ENCODE results near the gene MEA1.

DNA sequence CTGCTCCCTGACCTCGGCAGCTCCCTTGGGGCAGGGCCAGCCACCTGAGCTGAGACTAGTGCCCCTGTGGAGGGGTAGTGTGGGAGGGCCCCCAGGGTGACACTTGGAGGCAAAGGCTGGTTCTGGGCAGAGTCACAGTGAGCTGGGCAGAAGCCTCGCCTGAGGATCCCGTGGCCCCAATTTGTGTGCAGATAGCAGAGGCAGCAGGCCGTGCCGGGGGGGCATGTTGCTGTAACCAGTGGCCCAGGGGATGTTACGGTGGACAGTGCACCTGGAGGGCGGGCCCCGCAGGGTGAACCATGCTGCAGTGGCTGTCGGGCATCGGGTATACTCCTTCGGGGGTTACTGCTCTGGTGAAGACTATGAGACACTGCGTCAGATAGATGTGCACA lies 3.2 kb upstream of the MEA1 start:
- TF ChIP-seq, protein P1, sequence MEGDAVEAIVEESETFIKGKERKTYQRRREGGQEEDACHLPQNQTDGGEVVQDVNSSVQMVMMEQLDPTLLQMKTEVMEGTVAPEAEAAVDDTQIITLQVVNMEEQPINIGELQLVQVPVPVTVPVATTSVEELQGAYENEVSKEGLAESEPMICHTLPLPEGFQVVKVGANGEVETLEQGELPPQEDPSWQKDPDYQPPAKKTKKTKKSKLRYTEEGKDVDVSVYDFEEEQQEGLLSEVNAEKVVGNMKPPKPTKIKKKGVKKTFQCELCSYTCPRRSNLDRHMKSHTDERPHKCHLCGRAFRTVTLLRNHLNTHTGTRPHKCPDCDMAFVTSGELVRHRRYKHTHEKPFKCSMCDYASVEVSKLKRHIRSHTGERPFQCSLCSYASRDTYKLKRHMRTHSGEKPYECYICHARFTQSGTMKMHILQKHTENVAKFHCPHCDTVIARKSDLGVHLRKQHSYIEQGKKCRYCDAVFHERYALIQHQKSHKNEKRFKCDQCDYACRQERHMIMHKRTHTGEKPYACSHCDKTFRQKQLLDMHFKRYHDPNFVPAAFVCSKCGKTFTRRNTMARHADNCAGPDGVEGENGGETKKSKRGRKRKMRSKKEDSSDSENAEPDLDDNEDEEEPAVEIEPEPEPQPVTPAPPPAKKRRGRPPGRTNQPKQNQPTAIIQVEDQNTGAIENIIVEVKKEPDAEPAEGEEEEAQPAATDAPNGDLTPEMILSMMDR (IDR thresholded peaks at IDR 0.05) = no peak
- no peak for TF ChIP-seq POLR2AphosphoS5 (IDR thresholded peaks at IDR 0.05)

Data from transverse colon (tissue), 4 donors.